NCI-H2227 (cell line): ENCODE data around the gene CDX1.

Experiments
- DNase-seq: peaks from one replicate; lab custom pipeline; 2025; ENCODE audit not compliant: unreplicated experiment; lab: John Stamatoyannopoulos, UW

Gene CDX1

DNA sequence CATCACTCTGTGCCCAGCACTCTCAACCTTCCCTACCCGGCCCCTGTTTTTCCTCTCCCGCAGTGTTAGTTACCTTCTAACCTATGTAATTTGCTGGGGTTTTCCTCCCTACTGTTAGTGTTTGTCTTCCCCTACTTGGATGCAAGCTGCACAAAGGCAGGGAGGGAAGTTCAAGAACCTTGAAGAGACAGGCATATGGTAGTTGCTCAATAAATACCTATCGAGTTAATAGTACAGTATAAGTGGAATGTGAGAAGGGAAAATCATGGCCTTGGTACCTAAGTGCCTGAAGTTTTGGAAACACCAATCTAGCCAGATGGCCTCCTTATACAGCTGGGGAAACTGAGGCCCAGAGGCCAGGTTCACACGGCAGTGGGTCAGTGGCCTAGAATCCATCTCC is 35.1 kb upstream of the CDX1 start:
- DNase-seq = no peak

DNA sequence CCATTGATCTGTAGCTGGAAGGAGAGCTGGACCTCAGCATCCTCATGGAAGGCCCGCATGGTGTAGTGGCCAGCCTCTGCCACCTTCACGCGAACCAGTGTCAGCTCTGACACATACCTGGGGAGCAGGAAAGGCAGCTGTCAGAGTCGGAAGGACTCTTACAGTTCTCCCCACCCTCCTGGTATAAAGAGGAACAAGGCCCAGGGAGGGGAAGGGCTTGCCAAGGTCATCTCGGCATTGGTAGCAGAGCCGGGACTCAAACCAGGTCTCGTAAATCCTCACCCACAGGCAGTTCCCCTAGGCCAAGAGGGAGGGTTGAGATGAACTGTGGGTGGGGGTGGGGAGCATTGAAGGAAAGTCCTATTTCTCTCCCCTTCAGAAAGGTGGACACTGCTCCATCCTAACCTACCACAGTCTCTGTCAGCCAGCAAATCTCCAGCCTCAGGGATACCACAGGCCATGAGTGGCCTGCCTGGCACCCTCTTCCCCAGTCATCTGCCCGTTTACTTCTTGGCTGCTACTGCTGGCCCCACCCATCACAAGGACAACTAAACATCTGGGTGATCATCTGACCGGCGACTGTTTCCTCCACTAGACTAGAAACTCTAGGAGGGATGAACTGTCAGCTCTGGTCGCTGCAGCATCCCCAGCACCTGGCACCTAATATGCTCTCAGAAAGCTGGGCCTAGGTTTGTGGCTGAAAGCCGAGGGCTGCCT is 34.4 kb upstream of the CDX1 start:
- DNase-seq = no peak

DNA sequence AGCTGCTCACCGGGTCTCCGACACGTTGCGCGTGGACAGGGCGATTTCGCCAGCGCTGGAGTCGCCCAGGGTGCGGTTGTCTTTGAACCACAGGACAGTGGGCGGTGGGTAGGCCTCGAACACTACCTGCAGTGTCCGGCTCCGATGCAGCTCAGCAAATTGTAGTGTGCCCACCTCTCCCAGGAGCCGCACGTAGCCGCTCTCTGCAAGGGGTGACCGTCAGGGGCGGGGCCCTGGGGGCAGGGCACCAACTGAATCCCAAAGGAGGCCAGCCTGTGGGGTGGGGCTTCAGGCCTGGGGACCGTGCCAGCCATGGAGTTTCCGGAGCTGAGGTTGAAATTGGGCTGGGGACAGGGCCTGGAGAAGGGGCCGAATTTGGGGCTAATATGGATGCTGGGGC is 33.8 kb upstream of the CDX1 start:
- no peak for DNase-seq

DNA sequence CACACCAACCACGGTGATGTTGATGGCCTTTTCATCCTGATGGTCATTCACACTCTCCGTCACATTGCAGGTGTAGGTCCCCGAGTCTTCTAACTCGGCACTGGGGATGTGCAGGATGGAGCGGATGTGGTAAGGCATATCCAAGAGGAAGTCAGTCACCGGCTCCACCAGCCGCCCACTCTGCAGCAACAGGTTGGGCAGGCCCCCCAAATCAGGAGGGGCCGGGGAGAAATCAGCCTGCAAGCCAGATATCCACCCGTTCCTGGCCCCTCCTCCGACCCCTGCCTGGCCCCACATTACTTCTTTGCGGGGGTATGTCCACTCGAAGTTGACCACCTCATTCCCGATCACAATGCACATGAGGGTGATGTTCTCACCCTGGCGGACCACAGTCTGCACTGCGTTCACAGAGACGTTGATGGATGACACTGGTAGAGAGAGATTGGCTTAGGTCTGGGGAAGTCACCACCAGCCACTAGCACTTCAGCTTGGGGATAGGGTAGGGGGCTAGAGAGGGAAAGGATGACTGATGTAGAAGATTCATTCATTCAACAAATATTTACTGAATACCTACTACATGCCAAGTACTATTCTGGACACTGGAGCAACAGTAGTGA is 32.9 kb upstream of the CDX1 start:
- DNase-seq = no peak

DNA sequence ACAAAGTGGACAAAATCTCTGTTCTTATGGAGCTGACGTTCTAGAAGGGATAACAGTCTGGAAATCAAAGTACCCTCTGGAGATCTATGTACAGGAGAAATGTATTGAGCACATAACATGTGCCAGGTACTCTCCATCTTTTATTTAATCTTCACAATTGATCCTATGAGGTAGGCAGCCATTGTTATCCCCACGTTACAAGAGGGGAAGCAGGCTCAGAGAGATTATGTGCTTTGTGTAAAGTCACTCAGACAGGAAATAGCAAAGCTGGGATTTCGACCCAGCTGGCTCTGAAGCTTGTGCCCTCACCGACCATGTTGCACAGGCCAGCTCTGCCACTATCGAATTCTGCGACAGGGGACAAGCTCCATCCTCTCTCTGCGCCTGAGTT is 32.4 kb upstream of the CDX1 start:
- DNase-seq = no peak

DNA sequence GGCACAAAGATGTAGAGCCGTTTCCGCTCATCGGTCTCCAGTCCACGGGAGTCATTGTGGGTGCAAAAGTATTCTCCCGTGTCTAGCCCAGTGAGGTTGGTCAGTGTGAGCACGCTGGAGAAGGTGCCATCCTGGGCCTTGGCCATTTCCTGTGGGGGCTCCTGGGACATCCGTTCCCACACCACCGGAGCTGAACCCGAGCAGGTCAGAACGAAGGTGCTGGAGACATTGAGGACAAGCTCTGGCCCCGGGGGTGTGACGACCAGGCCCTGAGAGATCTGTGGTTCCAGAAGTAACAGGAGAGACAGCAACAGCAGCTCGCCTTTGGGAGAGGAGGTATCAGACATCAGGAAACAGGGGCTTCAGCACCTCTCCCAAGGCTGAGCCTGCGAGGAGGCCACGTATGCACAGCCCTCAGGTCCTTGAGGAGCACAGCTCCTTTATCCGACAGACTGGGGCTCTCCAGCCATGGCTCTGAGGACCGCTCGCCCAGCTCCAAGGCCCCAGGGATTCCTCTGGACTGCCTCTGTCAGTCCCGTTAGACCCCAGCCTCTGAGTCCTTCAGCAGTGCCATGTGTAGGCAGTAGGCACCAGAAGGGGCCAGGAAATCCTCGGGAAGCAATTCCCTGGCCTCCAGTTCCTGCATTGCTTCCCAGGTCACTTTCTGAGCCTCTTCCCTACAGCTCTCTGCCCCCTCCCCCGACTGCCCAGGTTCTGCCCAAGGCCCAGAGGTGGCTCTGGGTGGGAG is 30.8 kb upstream of the CDX1 start:
- no peak for DNase-seq

DNA sequence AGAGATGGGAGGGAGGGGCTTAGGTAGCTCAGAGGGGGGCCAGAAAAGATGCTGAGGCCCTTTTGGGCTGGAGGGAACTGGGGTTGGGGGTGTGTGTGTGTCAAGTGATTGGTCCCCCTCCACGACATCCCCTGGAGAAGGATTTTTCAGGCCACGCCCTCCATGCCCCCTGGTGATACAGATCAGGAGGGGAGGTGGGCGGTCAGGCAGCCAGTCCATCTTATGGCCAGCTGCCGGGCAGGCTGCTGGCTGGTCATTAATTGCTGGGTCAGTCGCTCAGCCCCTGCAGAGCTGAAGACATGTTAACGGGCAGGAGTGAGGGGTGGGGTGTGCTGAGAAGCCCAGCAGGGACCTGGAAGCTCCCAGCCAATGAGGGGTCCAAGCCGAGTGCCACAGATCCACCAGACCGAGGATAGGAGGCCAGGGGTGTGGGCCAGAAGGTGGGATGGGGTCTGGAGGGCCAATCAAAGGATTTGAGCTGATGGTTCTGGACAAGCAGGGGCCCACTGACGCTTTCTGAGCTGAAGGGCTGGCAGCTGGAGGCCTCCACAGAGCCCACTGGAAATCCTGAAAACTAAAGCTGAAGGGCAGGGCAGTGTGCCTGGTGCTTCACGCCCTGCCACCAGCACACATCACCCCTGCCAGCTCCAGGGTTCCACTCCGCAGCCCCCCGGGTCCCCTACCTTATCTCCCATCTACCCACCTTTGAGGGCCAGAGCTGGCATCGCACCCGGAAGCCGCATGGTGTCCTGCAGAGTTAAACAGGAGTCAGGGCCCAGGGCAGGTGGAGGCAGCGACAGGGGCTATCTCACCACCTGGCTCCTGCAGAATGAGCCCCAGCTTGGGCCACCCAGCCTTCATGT is 30.0 kb upstream of the CDX1 start:
- DNase-seq = no peak

DNA sequence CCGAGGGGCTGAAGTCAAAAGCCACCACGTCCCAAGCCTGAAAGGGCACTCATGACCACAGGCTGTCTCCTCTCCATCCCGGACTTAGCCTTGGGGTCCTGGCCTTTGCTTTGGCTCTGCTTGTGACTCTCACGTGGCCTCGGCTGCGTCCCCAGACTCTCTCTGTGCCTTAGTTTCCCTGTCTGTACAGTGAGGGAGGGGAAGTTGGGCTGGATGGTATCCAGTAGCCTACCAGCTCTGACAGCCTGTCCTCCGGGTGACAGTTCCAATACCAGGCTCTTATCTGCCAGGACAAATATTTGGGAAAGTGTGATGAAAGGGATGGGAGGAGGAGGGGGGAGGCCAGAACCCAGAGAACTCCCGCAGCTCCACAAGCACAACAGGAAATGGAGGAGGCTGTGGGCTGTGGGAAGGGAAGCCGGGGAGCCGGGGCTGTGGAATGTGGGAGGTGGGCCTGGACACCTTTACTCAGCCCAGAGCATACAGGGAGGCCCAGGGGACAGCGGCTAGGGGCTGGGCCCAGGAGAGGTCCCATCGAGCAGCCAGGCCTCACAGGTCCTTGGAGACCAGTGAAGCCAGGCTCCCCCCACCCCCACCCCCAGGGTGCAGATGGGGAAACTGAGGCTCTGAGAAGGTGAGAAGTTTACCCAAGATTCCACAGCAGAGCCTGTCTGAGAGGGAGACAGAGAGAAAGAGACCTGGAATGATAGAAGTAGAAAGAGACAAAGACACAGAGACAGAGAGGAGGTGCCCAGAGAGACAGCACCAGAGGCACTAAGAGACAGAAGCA is 29.2 kb upstream of the CDX1 start:
- no peak for DNase-seq

DNA sequence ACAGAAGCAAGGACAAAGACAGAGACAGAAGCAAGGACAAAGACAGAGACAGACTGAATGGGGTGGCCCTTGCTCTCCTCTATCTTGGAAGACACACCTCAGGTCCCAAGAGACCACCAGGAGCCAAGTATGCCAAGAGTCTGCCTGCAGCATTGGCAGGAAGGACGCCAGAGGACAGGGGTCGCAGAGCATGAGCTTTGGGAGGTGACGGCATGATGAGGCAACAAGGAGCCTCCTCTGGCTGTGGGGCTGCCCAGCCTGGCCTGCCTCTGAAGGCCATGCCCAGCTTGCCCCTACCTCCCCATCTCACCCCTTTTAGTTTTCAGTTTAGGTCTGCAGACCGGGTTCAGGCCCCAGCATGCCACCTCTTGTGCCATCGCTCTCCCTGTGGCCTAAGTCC is 28.6 kb upstream of the CDX1 start:
- no peak for DNase-seq

DNA sequence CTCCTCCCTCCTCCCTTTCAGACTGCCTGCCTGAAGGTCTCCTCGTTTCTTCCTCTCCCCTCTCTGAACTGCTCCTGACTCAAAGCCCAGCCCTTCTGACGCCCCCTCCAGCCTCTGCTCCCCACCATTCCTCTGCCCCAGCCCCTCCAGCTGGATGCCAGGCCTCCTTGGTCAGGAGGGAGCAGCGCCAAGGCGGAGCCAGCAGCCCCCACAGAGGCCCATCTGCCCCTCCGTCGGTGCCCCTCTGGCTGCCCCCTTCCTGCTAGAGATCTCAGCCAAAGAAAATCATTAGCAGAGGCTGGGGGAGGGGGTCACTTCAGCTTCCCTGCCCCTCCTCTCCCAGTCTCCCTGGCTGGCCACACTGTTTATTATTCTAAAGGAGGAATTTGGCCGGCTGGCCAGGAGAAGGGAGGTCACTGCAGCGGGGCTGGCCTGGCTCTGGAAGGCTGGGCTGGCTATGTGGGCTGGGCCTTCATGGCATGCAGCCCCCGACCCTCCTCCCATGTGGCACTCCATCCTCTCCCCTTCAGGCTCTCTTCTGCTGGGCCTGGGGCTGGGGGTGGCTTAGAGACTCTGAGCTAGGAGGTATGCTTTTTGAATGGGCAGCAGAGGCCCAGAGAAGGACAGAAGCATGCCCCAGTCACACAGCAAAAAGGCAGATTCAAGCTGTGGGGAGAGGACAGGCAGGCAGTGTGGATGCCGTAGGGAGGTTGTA is 27.9 kb upstream of the CDX1 start:
- peak; percentile 30 for DNase-seq

DNA sequence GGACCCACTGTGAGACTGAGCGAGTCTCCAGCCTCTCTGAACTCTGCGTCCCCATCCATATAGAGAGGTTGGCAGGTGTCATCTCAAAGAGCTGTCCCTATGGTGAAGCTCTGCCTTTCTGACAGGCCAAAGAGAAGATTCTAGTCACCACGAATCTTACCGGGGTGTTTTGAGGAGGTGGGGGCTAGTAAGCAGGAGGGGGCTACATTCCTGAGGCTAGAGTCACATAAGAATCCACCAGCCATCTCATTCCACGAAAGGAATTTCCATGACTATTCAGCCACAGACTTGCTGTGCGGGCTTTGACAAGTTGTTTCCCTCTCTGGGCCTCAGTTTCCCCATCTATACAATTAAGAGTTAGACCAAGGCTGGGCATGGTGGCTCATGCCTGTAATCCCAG is 27.2 kb upstream of the CDX1 start:
- no peak for DNase-seq

DNA sequence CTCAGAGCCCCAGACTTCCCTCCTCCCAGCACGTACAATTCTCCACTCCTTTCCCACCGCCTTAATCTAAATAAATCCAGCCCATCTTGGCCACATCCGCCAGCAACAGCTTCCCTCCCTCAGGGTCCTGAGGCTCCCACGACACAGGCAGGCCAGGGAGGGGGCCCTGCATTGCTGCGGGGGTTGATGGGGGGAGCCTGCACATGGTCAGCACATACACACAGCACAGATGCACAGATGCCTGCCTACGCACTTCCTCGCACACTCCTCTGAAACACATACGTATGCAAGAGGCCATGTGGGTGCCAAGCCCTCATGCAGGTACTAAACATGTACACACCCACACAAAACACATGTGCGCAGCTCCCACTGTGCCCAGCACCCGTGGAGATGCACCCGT is 25.7 kb upstream of the CDX1 start:
- DNase-seq = no peak

DNA sequence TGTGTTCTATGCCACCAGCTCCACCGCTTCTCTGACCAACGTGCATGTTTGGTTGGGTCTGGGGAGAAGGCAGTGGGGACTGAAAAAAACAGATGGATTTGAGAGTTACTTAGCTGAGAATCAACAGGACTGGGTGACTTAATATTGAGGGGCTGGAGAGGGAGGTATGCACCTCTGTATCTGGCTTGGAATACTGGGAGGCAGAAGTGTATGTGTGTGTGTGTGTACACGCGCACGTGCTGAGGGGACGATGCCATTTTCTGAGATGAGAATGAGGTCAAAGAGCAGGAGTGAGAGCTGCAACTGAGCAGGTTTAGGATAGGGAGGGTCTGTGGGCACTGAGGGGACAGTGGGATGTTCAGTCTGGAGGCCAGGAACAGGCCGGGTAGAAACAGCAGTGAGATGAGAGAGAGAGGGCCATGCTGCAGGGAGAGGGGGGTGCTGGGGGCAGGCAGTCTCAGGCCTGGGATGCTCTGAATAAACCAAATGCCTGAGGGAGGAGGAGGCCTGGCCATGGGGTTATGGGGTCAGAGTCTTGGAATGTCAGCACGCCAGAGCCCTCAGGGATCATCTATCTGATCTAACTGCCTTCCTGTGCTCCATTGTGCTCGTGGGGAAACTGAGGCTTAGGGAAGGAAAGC is 24.9 kb upstream of the CDX1 start:
- DNase-seq = no peak

DNA sequence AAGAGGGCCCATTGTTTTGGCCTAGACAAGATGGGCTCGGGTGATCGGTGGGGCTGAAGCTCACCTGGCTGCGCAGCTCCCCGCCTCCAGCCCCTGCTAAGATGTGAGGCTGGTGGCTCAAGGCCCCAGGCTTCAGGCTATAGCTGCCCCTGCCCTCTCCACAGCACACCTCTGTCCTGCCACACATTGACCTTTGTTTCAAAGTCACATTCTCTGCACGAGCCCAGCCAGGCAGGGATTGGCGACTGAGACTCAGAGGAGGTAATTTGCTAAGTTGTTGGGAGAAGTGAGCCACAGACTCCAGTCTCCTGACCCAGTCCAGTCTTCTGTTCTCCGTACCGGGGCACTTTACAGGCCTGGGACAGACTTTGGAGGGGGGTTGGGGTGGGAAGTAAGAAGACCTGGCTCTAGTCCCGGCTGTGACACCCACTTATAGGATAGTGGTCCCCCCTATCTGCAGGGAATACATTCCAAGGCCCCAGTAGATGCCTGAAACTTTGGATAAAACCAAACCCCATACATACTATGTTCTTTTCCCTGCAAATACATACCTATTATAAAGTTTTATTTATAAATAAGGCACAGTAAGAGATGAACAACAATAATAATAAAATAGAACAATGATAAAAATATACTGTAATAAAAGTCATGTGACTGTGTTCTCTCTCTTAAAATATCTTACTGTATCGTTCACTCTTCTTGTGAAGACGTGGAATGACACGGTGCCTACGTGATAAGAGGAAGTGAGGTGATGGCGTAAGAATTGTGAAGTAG is 24.2 kb upstream of the CDX1 start:
- no peak for DNase-seq

DNA sequence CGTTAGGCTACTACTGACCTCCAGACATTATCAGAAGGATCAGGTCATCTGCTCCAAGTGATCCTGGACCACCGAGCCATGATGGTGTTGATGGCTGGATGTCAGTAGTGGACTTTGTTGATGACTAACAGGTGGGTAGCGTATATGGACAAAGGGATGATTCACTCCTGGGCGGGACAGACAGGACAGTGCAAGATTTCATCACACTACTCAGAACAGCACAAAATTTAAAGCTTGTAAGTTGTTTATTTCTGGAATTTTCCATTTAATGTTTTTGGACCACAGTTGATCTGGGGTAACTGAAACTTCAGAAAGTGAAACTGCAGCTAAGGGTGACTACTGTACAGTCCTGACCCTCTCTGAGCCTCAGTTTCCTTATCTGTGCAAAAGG is 23.6 kb upstream of the CDX1 start:
- DNase-seq = no peak

DNA sequence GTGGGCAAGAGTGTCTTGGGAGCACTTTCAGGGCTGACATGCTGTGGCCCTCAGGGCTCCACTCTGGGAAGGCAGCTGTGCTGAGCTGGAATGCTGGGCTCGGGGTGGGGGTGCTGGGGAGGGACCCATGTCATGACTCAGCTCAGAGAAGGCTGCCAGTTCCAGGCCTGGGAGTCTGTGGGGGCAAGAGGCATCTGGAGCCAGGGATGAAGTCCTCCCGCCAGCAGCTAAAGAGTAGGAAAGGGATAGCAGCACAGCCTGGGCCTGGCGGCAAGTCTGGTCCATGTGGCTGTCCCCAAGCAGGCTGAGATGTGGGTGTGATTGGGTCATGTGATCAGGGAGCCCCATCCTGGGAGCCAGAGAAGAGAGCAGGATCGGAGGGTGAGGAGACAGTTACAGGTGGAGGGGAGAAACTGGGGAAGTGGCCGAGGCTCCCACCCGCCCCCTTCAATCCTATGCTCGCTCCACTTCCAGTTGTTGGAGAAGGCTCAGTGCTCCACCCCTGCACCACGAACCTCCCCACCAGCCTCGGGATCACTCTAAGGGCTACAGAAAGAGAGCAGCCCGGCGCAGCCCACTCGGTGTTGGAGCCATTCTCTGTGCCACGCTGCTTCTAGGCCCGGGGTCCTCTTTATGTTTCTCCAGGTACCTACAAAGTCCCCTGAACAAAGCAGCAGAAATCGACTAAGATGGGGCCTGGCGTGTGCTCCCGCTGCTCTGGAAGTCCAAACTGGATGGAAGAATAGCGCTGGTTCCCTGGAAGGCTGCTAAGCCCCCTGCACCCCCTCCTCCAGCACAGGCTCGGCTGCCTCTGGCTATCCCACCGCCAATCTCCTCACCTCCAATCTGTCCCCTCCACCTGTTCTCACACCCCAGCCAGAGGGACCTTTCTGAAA is 23.0 kb upstream of the CDX1 start:
- no peak for DNase-seq

DNA sequence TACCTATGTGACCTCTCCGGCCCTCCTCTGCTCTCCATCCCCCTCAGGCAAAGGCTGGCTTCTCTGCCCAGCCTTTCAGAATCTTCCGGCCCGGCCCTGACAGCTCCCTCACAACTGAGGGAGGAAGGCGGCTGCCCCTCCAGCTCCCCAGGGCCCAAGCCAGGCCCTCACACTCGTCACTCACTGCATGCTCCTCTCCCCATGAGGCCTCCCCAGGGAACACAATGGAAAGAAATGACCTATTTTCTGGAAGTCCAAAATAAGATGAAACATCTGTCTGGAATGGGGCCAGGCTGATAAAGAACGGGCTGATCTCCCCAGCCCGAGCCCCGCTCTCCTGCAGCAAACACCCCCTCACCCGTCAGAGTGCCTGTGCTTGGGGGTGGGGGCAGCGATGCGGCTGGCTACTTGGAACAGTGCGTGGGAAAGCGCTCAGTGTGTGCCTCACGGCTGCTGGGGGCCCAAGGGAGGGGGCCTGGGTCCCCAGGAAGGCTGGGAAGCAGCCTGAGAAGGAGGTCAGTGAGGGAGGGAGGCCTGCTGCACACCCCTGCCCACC is 22.3 kb upstream of the CDX1 start:
- DNase-seq = no peak

DNA sequence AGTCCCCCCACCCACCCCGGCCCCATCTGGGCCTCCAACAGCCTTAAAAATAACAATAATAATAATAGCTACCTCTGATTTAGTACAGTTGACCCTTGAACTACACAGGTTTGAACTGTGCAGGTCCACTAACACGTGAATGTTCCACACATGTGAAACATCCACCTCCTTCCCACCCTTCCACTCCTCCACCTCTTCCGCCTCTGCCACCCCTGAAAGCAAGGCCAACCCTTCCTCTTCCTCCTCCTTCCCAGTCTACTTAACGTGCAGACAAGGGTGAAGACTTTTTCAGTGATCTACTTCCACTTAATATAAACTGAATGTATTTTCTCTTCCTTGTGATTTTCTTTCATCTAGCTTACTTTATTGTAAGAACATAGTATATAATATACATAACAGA is 21.7 kb upstream of the CDX1 start:
- DNase-seq = no peak
